Caco-2 (cell line): ENCODE data around the gene FZD2. TPM values are rescaled to one million over a fixed set of nuclear protein-coding genes. Genes with fewer than 3 reads are reported as not detected.
A peak's percentile ranks its signal among the peaks of the same experiment; 100 is the strongest.
"Not testable (repeated sequence)": the region's sequence is repeated elsewhere in the genome, so short reads cannot be mapped to it uniquely, and the experiment has no call there.

ENCODE experiments used
- BruUV-seq: library from RNA; stranded (reverse); fragments of 400-500 nt; replicated peaks from 2 replicates; lab custom pipeline; 2021; lab: Mats Ljungman, UMichigan
- CTCF ChIA-PET: fragments of 300-600 bp; sonication (Branson Sonifier 250); formaldehyde crosslinking; loops from one replicate; lab custom pipeline; 2022; ENCODE audit warnings: antibody characterized with exemption; lab: Charles Lee
- POLR2A ChIA-PET: fragments of 300-600 bp; sonication (Branson Sonifier 250); formaldehyde crosslinking; loops from one replicate; lab custom pipeline; 2022; ENCODE audit warnings: antibody characterized with exemption; lab: Charles Lee
- DNase-seq, 2 experiments: peaks; one replicate each; pipeline versions ENCODE4 v3.0.0 to v3.0.0-alpha.2; 2020 to 2022
- H3K27me3 ChIP-seq: replicated peaks from 2 replicates; pipeline ENCODE4 v1.6.0; 2011; ENCODE audit warnings: low read length; ENCODE audit not compliant: control insufficient read depth, insufficient read depth
- H3K36me3 ChIP-seq: 2 replicates; pipeline ENCODE4 v1.5.1; 2011; ENCODE audit warnings: low read length; ENCODE audit not compliant: control insufficient read depth, insufficient read depth
- H3K4me1 ChIP-seq: fragments of 250-450 bp; sonication (Bioruptor Pico); 2 replicates; pipeline ENCODE4 v1.5.1; 2020; ENCODE audit warnings: mild to moderate bottlenecking
- H3K4me3 ChIP-seq: 2 replicates; pipeline ENCODE4 v1.5.1; 2011; ENCODE audit warnings: low read depth, mild to moderate bottlenecking, control low read depth, low read length
- H3K9me3 ChIP-seq: fragments of 250-450 bp; sonication (Bioruptor Pico); 2 replicates; pipeline ENCODE4 v1.5.1; 2020; ENCODE audit warnings: mild to moderate bottlenecking, moderate library complexity
- H3K27ac Mint-ChIP-seq: one replicate; pipeline ENCODE4 v1.8.0; 2022; ENCODE audit warnings: mixed read lengths; ENCODE audit not compliant: unreplicated experiment
- H3K27me3 Mint-ChIP-seq: one replicate; pipeline ENCODE4 v1.8.0; 2022; ENCODE audit warnings: mixed read lengths; ENCODE audit not compliant: insufficient read depth, unreplicated experiment
- H3K36me3 Mint-ChIP-seq: one replicate; pipeline ENCODE4 v1.8.0; 2022; ENCODE audit warnings: mild to moderate bottlenecking, mixed read lengths; ENCODE audit not compliant: insufficient read depth, unreplicated experiment
- H3K4me1 Mint-ChIP-seq: one replicate; pipeline ENCODE4 v1.8.0; 2022; ENCODE audit warnings: low read depth, mixed read lengths; ENCODE audit not compliant: unreplicated experiment
- H3K4me3 Mint-ChIP-seq: one replicate; pipeline ENCODE4 v1.8.0; 2022; ENCODE audit warnings: mild to moderate bottlenecking, moderate library complexity, mixed read lengths; ENCODE audit not compliant: unreplicated experiment
- H3K9me3 Mint-ChIP-seq: one replicate; pipeline ENCODE4 v1.8.0; 2022; ENCODE audit warnings: mixed read lengths; ENCODE audit not compliant: unreplicated experiment
- intact Hi-C: fragments of 100-400 bp; cut with micrococcal nuclease; formaldehyde crosslinking; loops from one replicate; pipeline ENCODE4 v1.10.0; 2022; ENCODE audit not compliant: unreplicated experiment
- total RNA-seq: library from RNA; stranded (reverse); gene quantifications from 2 replicates; pipeline ENCODE4 v1.2.3, GENCODE V29; 2022
- TF ChIP-seq, protein P1 (sequence below), 2 experiments: fragments of 200-600 bp in 1 of 2; IDR thresholded peaks; 1 replicate in 1 of 2; 2 replicates in 1 of 2; pipeline versions ENCODE4 v1.5.1 to v1.8.0; 2011 to 2022; ENCODE audit warnings: antibody characterized with exemption in 1 of 2, control low read depth in 1 of 2, inconsistent platforms in 1 of 2, low read depth in 1 of 2, low read length in 1 of 2, mild to moderate bottlenecking in 1 of 2, moderate library complexity in 1 of 2; ENCODE audit not compliant: insufficient read depth in 1 of 2, severe bottlenecking in 1 of 2, unreplicated experiment in 1 of 2

FZD2 gene
- total RNA-seq, 1 experiment from 2014 or later, result 39.5 TPM

DNA sequence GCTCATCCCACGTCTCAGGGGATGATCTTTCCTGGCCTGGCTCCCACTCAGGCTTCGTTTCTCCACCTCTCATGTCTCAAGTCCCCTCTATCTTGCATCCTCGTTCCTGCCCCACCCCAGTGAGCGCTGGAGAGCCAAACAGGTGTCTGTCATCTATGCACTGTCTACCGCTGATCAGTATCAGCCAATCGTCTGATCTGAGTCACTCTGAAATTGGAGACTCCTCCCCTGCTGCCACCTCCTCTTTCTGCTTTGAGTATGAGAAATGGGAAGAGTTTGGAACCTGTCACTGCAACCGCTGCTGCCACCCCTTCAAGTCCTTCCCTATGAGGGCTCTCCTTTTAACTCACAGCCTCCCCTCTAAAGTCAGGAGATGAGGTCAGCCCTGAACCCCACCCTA lies 28.0 kb downstream of the FZD2 start:
- intact Hi-C loops, result loop anchor here (5.0 kb wide), 1 partner anchor 47 kb away; no protein-coding TSS in a partner anchor
- TF ChIP-seq, protein P1, sequence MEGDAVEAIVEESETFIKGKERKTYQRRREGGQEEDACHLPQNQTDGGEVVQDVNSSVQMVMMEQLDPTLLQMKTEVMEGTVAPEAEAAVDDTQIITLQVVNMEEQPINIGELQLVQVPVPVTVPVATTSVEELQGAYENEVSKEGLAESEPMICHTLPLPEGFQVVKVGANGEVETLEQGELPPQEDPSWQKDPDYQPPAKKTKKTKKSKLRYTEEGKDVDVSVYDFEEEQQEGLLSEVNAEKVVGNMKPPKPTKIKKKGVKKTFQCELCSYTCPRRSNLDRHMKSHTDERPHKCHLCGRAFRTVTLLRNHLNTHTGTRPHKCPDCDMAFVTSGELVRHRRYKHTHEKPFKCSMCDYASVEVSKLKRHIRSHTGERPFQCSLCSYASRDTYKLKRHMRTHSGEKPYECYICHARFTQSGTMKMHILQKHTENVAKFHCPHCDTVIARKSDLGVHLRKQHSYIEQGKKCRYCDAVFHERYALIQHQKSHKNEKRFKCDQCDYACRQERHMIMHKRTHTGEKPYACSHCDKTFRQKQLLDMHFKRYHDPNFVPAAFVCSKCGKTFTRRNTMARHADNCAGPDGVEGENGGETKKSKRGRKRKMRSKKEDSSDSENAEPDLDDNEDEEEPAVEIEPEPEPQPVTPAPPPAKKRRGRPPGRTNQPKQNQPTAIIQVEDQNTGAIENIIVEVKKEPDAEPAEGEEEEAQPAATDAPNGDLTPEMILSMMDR (IDR thresholded peaks at IDR 0.05; ENCODE audit: insufficient read depth in 1 of 2, low read depth in 1 of 2, low read length in 1 of 2, severe bottlenecking in 1 of 2, unreplicated experiment in 1 of 2), result no peak
- no peak for DNase-seq
- no peaks in the 10 kb centered on the region for H3K9me3 ChIP-seq
- no peak overlapping the region for H3K4me3 ChIP-seq
- H3K27me3 ChIP-seq, result no peaks in the 10 kb centered on the region
- Mint-ChIP-seq H3K4me1 (peaks cover 33% of the 10 kb centered on the region), H3K27ac (peak overlapping the region; percentile 28), H3K4me3 (no peak overlapping the region), H3K9me3 (no peaks in the 10 kb centered on the region), H3K27me3 (no peaks in the 10 kb centered on the region), H3K36me3 (no peaks in the 10 kb centered on the region)
- POLR2A ChIA-PET, result no interaction called here
- H3K4me1 ChIP-seq, result peaks cover 33% of the 10 kb centered on the region
- no peaks in the 10 kb centered on the region for H3K36me3 ChIP-seq
- no TSS peak for BruUV-seq
- CTCF ChIA-PET, result no interaction called here

DNA sequence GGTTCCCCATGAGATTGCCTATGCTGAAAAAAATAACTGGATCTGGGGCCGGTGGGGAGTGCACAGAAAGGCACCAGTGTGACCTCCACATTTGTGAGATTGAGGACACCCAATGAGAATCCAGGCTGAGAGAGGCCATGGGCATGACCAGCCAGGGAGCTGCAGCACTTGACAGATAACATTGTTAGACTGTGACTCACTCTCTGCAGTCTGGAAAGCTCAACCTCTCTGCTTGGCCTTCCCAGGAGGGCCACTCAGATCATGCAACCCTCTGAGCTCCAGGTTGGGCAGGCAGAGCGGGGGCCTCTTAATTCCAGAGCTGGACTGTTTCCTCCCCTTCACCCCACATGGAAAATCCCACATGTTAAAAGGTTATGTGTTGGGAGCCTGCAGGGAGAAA lies 30.1 kb downstream of the FZD2 start:
- Mint-ChIP-seq H3K4me1 (peaks cover 33% of the 10 kb centered on the region), H3K4me3 (peak overlapping the region; percentile 43), H3K27ac (peak overlapping the region; percentile 84), H3K9me3 (no peaks in the 10 kb centered on the region), H3K27me3 (no peaks in the 10 kb centered on the region), H3K36me3 (no peaks in the 10 kb centered on the region)
- ChIA-PET CTCF (interaction anchor here (0.6 to 1.7 kb wide), 5 partner anchors 20 to 202 kb away, joined by 3 to 7 read pairs (median 4); no protein-coding TSS in a partner anchor), POLR2A (interaction anchor here (0.5 to 1.2 kb wide), 5 partner anchors 14 to 83 kb away, joined by 3 to 12 read pairs (median 5); partner anchors contain the start of gene FZD2)
- peaks cover 33% of the 10 kb centered on the region for H3K4me1 ChIP-seq
- H3K9me3 ChIP-seq, result no peaks in the 10 kb centered on the region
- no peaks in the 10 kb centered on the region for H3K36me3 ChIP-seq
- BruUV-seq, result no TSS peak
- TF ChIP-seq, protein P1 (IDR thresholded peaks at IDR 0.05; ENCODE audit: insufficient read depth in 1 of 2, low read depth in 1 of 2, low read length in 1 of 2, severe bottlenecking in 1 of 2, unreplicated experiment in 1 of 2), result no peak
- H3K4me3 ChIP-seq, result no peak overlapping the region
- no peaks in the 10 kb centered on the region for H3K27me3 ChIP-seq
- peak; percentile 82 to 88 for DNase-seq
- intact Hi-C loops, result loop anchor here (1.0 to 5.0 kb wide), 3 partner anchors 45 to 54 kb away; no protein-coding TSS in a partner anchor

DNA sequence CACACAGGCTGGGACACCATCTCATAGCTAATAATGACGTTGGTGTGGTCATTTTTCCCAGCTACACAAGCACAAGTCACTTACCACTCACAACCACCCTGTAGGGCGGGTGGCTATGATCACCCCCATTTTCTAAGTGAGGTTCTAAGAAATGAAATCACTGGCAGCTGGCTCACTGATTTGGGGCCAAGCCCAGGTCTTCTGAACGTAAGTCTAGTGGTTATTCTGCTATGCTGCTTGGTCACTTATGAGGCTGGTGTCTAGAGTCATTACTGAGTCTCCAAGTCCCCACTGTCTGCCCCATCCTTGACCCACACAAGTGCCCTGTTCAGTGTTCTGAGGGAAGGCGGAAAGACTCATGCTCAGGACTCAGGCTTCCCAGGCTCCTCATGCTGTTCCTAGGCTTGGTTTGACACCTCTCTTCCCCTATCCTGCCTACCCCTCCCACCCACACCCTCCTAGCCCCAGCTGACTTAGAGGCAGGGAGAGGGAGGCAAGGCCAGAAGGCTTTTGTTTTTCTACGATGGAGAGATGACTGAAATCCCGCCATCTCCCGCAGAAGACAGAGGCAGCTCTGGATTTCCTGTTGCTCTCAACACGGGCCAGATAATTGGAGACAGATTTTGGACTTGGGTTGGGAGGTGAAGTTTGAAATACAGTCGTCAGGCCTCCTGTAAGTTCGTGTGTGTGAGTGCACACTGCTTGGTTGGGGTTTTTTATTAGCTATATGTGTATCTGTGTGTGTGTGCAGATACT lies 32.2 kb downstream of the FZD2 start:
- Mint-ChIP-seq H3K27ac (no peak overlapping the region), H3K36me3 (peaks cover 4% of the 10 kb centered on the region), H3K4me1 (peaks cover 30% of the 10 kb centered on the region), H3K27me3 (no peaks in the 10 kb centered on the region), H3K9me3 (no peaks in the 10 kb centered on the region), H3K4me3 (no peak overlapping the region)
- DNase-seq, result no peak
- TF ChIP-seq, protein P1 (IDR thresholded peaks at IDR 0.05; ENCODE audit: insufficient read depth in 1 of 2, low read depth in 1 of 2, low read length in 1 of 2, severe bottlenecking in 1 of 2, unreplicated experiment in 1 of 2), result no peak
- no peaks in the 10 kb centered on the region for H3K27me3 ChIP-seq
- no peak overlapping the region for H3K4me3 ChIP-seq
- ChIA-PET POLR2A (no interaction called here), CTCF (interaction anchor here (0.7 kb wide), 1 partner anchor 188 kb away, joined by 3 read pairs; no protein-coding TSS in a partner anchor)
- intact Hi-C loops, result loop anchor here (5.0 kb wide), 1 partner anchor 43 kb away; no protein-coding TSS in a partner anchor
- BruUV-seq, result no TSS peak
- H3K9me3 ChIP-seq, result no peaks in the 10 kb centered on the region
- no peaks in the 10 kb centered on the region for H3K36me3 ChIP-seq
- peaks cover 27% of the 10 kb centered on the region for H3K4me1 ChIP-seq

DNA sequence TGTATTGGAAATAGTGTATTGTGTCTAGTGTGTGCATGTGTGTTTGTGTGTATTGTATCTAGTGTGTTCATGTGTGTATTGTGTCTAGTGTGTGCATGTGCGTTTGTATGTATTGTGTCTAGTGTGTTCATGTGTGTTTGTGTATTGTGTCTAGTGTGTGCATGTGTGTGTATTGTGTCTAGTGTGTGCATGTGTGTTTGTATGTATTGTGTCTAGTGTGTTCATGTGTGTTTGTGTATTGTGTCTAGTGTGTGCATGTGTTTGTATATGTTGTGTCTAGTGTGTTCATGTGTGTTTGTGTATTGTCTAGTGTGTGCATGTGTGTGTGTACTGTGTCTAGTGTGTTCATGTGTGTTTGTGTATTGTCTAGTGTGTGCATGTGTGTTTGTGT lies 32.8 kb downstream of the FZD2 start:
- BruUV-seq, CTCF ChIA-PET, H3K27me3 Mint-ChIP-seq, DNase-seq, intact Hi-C loops, H3K27me3 ChIP-seq, H3K9me3 ChIP-seq, H3K36me3 Mint-ChIP-seq, H3K27ac Mint-ChIP-seq, POLR2A ChIA-PET, H3K4me3 Mint-ChIP-seq, H3K36me3 ChIP-seq, H3K4me3 ChIP-seq, H3K9me3 Mint-ChIP-seq: not testable (repeated sequence)
- H3K4me1 ChIP-seq, result peaks cover 25% of the 10 kb centered on the region
- peaks cover 25% of the 10 kb centered on the region for H3K4me1 Mint-ChIP-seq
